Panc1 (cell line): ENCODE results near the gene DNAAF5.

Experiments
- CTCF ChIP-seq: fragments of 450-650 bp; IDR thresholded peaks from 2 replicates; pipeline ENCODE4 v1.5.1; 2017; ENCODE audit warnings: mild to moderate bottlenecking
- REST ChIP-seq, 2 experiments: IDR thresholded peaks; 2 replicates each; pipeline ENCODE4 v1.6.1; 2011 to 2012; ENCODE audit warnings: low read depth in 2 of 2, control low read depth in 1 of 2, low read length in 1 of 2, mild to moderate bottlenecking in 1 of 2, moderate library complexity in 1 of 2; ENCODE audit not compliant: insufficient read depth in 1 of 2

GRCh38 chr7:832167-832967 lies 105.9 kb downstream of the DNAAF5 start, which contains the start of gene SUN1:
- no peak for TF ChIP-seq CTCF
- TF ChIP-seq REST (IDR thresholded peaks at IDR 0.05; ENCODE audit: insufficient read depth in 1 of 2, low read depth in 2 of 2, low read length in 1 of 2), result no peak
